Measurements from ENCODE around the gene MFSD6. TPM values are rescaled to one million over a fixed set of nuclear protein-coding genes. Genes with fewer than 3 reads are reported as not detected.

MFSD6 gene
- total and polyA plus RNA-seq, 2 of the 8 experiments (the other 6 are each of a cell fraction or from before 2014, with no cell fraction given), result 1.8 to 5.1 TPM

DNA sequence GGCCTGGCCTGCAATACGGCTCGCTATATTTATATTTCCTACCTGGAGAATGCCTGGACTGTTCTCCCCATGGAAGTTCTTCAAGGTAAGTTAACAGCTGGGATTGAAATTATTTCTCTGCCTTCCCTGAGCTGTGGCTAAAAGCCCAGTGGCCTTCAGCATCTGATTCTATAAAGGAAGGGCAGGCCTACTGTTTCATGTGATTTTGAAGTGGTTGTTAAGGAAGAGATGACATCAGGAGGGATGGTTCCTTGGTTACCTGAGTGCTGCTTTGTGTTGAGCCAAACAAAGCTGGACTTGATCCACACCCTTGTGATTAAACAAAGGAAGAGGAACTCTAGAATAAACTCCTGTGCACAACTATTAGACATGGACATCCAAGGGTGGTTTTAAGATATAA lies 61.6 kb downstream of the MFSD6 start:
- no peak overlapping the region for H2AFZ ChIP-seq (ENCODE audit: low read length)
- H3K27ac ChIP-seq (ENCODE audit: low read depth, low read length), result no peak overlapping the region
- H2AK5ac ChIP-seq (ENCODE audit: low read depth, low read length), result no peak overlapping the region
- H3K9me3 ChIP-seq (ENCODE audit: insufficient read depth in 2 of 2, low read depth in 1 of 2, low read length in 1 of 2), result peaks cover 0 to 5% of the 10 kb centered on the region in 2 experiments; a peak in 3 of 4 replicates
- H3K27me3 ChIP-seq (replicated peaks in 1 of 4; ENCODE audit: control insufficient read depth in 3 of 4, extremely low read depth in 1 of 4, insufficient read depth in 3 of 4, low read length in 3 of 4), result no peaks in the 10 kb centered on the region
- no peak overlapping the region for H4K5ac ChIP-seq (ENCODE audit: insufficient read length, low read depth, low read length)
- no peak overlapping the region for H4K8ac ChIP-seq (ENCODE audit: extremely low read depth, insufficient read depth, low read length)
- H2BK12ac ChIP-seq (ENCODE audit: low read depth, low read length), result no peak overlapping the region
- no peak overlapping the region for H3K4ac ChIP-seq (replicated peaks; ENCODE audit: insufficient read length, low read depth, low read length)
- H3K4me3 ChIP-seq (ENCODE audit: extremely low read depth in 1 of 4, insufficient read depth in 2 of 4, low read depth in 3 of 4, low read length in 4 of 4), result no peak overlapping the region
- H3K56ac ChIP-seq (replicated peaks; ENCODE audit: insufficient read length, low read depth, low read length), result no peak overlapping the region
- no peak overlapping the region for H2BK20ac ChIP-seq (ENCODE audit: low read length)
- no peaks in the 10 kb centered on the region for H3K79me2 ChIP-seq (ENCODE audit: control insufficient read depth in 1 of 2, insufficient read depth in 2 of 2, low read length in 2 of 2)
- no peaks in the 10 kb centered on the region for H4K20me1 ChIP-seq (replicated peaks in 1 of 2; ENCODE audit: control insufficient read depth in 1 of 2, insufficient read depth in 2 of 2, low read length in 2 of 2)
- no peak overlapping the region for H4K91ac ChIP-seq (replicated peaks; ENCODE audit: insufficient read length, low read length)
- H3K14ac ChIP-seq (ENCODE audit: insufficient read length), result no peak overlapping the region
- no peak overlapping the region for H3K9ac ChIP-seq (replicated peaks in 1 of 4; ENCODE audit: extremely low read depth in 1 of 4, low read depth in 3 of 4, low read length in 3 of 4)
- H3K18ac ChIP-seq (ENCODE audit: extremely low read depth, low read length), result no peak overlapping the region
- FAIRE-seq, result no peak
- H2BK15ac ChIP-seq (ENCODE audit: low read length), result no peak overlapping the region
- no peak overlapping the region for H2BK120ac ChIP-seq (replicated peaks; ENCODE audit: low read depth, low read length)
- no peak overlapping the region for H3K4me2 ChIP-seq (ENCODE audit: insufficient read depth in 1 of 2, low read depth in 2 of 2, low read length in 2 of 2)
- no peaks in the 10 kb centered on the region for H3K23me2 ChIP-seq (ENCODE audit: low read depth, low read length)
- no peaks in the 10 kb centered on the region for H3K79me1 ChIP-seq (ENCODE audit: low read depth, low read length)
- ChIA-PET CTCF (ENCODE audit: partially characterized antibody) (interaction anchor here (0.9 to 2.2 kb wide), 2 partner anchors 10 to 41 kb away, joined by 3 to 5 read pairs; no protein-coding TSS in a partner anchor), POLR2A (ENCODE audit: partially characterized antibody) (no interaction called here)
- 0 out of 7 replicates have a peak, but pooled peaks cover 0 to 5% (median 0%) of the 10 kb centered on the region in 4 experiments for H3K4me1 ChIP-seq (replicated peaks in 1 of 4; ENCODE audit: control insufficient read depth in 3 of 4, insufficient read depth in 4 of 4, low read length in 3 of 4)
- H3K36me3 ChIP-seq (ENCODE audit: control insufficient read depth in 2 of 4, insufficient read depth in 4 of 4, low read length in 3 of 4), result 0 out of 8 replicates have a peak, but pooled peaks cover 0 to 3% (median 0%) of the 10 kb centered on the region in 4 experiments
- DNase-seq (ENCODE audit: low read depth in 1 of 2, low spot score in 2 of 2), result no peak
- WGBS, 2 experiments (ENCODE audit: extremely low coverage in 1 of 2, insufficient coverage in 1 of 2, insufficient read length in 1 of 2, insufficient replicate concordance in 2 of 2, low coverage in 1 of 2, low lambda C conversion rate in 2 of 2, missing lambda C conversion rate in 1 of 2), result 89% methylated on average over 2 of the region's 2 CpGs; no CpG with 5 or more reads in 1 of the 2 experiments
- H3K23ac ChIP-seq (ENCODE audit: insufficient read length), result no peak overlapping the region
- no peak overlapping the region for H2BK5ac ChIP-seq (ENCODE audit: low read depth, low read length)
- TF ChIP-seq RNF2 (IDR thresholded peaks at IDR 0.05; ENCODE audit: borderline replicate concordance, low read depth, low read length, missing control alignments, poor library complexity, severe bottlenecking), result no peak
- no peak for TF ChIP-seq BCL11A (IDR thresholded peaks at IDR 0.05; ENCODE audit: low read depth in 2 of 2, low read length in 2 of 2)
- no peak for TF ChIP-seq BACH1 (IDR thresholded peaks at IDR 0.05; ENCODE audit: low read length)
- TF ChIP-seq KDM4A (IDR thresholded peaks at IDR 0.05; ENCODE audit: low read depth, low read length, severe bottlenecking), result no peak
- no peak for TF ChIP-seq KDM5A (IDR thresholded peaks at IDR 0.05; ENCODE audit: low read length)
- no peak for TF ChIP-seq NANOG (IDR thresholded peaks at IDR 0.05; ENCODE audit: insufficient read depth, low read depth, low read length, poor library complexity, severe bottlenecking)
- TF ChIP-seq BRCA1 (IDR thresholded peaks at IDR 0.05; ENCODE audit: low read depth, low read length), result no peak
- no peak for TF ChIP-seq TCF12 (IDR thresholded peaks at IDR 0.05; ENCODE audit: low read depth, low read length)
- TF ChIP-seq RXRA (IDR thresholded peaks at IDR 0.05; ENCODE audit: insufficient read depth, low read depth, low read length), result no peak
- no peak for TF ChIP-seq TAF1 (IDR thresholded peaks at IDR 0.05; ENCODE audit: low read depth, low read length)
- no peak for TF ChIP-seq CHD2 (IDR thresholded peaks at IDR 0.05; ENCODE audit: low read length)
- no peak for TF ChIP-seq ASH2L (IDR thresholded peaks at IDR 0.05; ENCODE audit: low read length)
- TF ChIP-seq JUND (IDR thresholded peaks at IDR 0.05; ENCODE audit: low read length), result no peak
- TF ChIP-seq HDAC6 (IDR thresholded peaks at IDR 0.05; ENCODE audit: low read depth, low read length), result no peak
